GM23338 (cell line): ENCODE data around the gene SHISA9.

Source experiments
- EZH2 ChIP-seq: fragments of 200-600 bp; sonication (generic); IDR thresholded peaks from one replicate; pipeline ENCODE4 v1.8.0; 2017; ENCODE audit warnings: antibody characterized with exemption, mild to moderate bottlenecking, low read depth; ENCODE audit not compliant: unreplicated experiment
- EZH2phosphoT487 ChIP-seq: fragments of 200-600 bp; sonication (generic); IDR thresholded peaks from one replicate; pipeline ENCODE4 v1.8.1; 2018; ENCODE audit warnings: antibody characterized with exemption; ENCODE audit not compliant: unreplicated experiment
- JUNB ChIP-seq: IDR thresholded peaks from one replicate; pipeline ENCODE4 v1.6.1; 2016; ENCODE audit warnings: antibody characterized with exemption; ENCODE audit not compliant: unreplicated experiment
- POLR2AphosphoS5 ChIP-seq: IDR thresholded peaks from 2 replicates; pipeline ENCODE4 v1.6.1; 2016; ENCODE audit warnings: antibody characterized with exemption, low read depth
- REST ChIP-seq: IDR thresholded peaks from one replicate; pipeline ENCODE4 v1.6.1; 2018; ENCODE audit warnings: antibody characterized with exemption; ENCODE audit not compliant: unreplicated experiment
- TF ChIP-seq, protein P1 (sequence below): IDR thresholded peaks from 2 replicates; pipeline ENCODE4 v1.6.1; 2016; ENCODE audit warnings: antibody characterized with exemption
- TF ChIP-seq, protein P2 (sequence below), 2 experiments: fragments of 200-600 bp in 1 of 2; sonication (generic) in 1 of 2; conservative IDR thresholded peaks; 2 replicates each; pipeline versions ENCODE4 v1.5.1 to v1.6.1; 2016 to 2017; ENCODE audit warnings: antibody characterized with exemption in 2 of 2, low read depth in 2 of 2, mild to moderate bottlenecking in 2 of 2, moderate library complexity in 1 of 2

- TF ChIP-seq JUNB (no peak), EZH2 (no peak), POLR2AphosphoS5 (no peak), REST (no peak), EZH2phosphoT487 (no peak)
- TF ChIP-seq, protein P1, sequence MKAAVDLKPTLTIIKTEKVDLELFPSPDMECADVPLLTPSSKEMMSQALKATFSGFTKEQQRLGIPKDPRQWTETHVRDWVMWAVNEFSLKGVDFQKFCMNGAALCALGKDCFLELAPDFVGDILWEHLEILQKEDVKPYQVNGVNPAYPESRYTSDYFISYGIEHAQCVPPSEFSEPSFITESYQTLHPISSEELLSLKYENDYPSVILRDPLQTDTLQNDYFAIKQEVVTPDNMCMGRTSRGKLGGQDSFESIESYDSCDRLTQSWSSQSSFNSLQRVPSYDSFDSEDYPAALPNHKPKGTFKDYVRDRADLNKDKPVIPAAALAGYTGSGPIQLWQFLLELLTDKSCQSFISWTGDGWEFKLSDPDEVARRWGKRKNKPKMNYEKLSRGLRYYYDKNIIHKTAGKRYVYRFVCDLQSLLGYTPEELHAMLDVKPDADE = no peak
- TF ChIP-seq, protein P2, sequence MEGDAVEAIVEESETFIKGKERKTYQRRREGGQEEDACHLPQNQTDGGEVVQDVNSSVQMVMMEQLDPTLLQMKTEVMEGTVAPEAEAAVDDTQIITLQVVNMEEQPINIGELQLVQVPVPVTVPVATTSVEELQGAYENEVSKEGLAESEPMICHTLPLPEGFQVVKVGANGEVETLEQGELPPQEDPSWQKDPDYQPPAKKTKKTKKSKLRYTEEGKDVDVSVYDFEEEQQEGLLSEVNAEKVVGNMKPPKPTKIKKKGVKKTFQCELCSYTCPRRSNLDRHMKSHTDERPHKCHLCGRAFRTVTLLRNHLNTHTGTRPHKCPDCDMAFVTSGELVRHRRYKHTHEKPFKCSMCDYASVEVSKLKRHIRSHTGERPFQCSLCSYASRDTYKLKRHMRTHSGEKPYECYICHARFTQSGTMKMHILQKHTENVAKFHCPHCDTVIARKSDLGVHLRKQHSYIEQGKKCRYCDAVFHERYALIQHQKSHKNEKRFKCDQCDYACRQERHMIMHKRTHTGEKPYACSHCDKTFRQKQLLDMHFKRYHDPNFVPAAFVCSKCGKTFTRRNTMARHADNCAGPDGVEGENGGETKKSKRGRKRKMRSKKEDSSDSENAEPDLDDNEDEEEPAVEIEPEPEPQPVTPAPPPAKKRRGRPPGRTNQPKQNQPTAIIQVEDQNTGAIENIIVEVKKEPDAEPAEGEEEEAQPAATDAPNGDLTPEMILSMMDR (conservative IDR thresholded peaks at IDR 0.05; ENCODE audit: low read depth in 2 of 2) = no peak
Measured at GRCh38 chr16:13127144-13127543, 225.7 kb downstream of the SHISA9 start.
